NCI-H2196 treated with DMSO at 0.1 percent for 48 hours (cell line): ENCODE data around the gene OR8K3.

Experiments used
- DNase-seq: peaks from one replicate; lab custom pipeline; 2025; ENCODE audit not compliant: unreplicated experiment; lab: John Stamatoyannopoulos, UW

The OR8K3 gene

GRCh38 chr11:56314844-56315243 is at the start of gene OR8K3:
TSS of gene OR8K3 (plus strand) at chr11:56315144. CDS start at chr11:56318307, 3,163 bp downstream.
- DNase-seq = no peak

- DNase-seq = no peak
These were observed 43.9 kb upstream of the OR8K3 start for GRCh38 chr11:56271092-56271491.

- no peak for DNase-seq
These were observed 41.1 kb upstream of the OR8K3 start, which contains the start of gene OR5T1 for GRCh38 chr11:56273854-56274253. TSS of gene OR5T1 (plus strand) at chr11:56274154. CDS start at chr11:56275639, 1,485 bp downstream.

GRCh38 chr11:56292154-56292553 is 22.8 kb upstream of the OR8K3 start, which contains the start of gene OR8H1:
TSS of gene OR8H1 (minus strand) at chr11:56292254. CDS start at chr11:56291062, 1,192 bp downstream.
- DNase-seq = no peak

- DNase-seq = no peak
These were observed 18.0 kb upstream of the OR8K3 start for GRCh38 chr11:56296898-56297297.

- no peak for DNase-seq
These were observed 7.1 kb upstream of the OR8K3 start for GRCh38 chr11:56307836-56308235.

GRCh38 chr11:56331861-56332491 is 17.0 kb downstream of the OR8K3 start:
- DNase-seq = no peak

- no peak for DNase-seq
These were observed 18.2 kb downstream of the OR8K3 start for GRCh38 chr11:56333156-56333555.

- DNase-seq = no peak
These were observed 25.3 kb downstream of the OR8K3 start for GRCh38 chr11:56340289-56340688.

GRCh38 chr11:56345739-56346138 is 30.8 kb downstream of the OR8K3 start, which contains the start of gene OR8K1:
TSS of gene OR8K1 (plus strand) at chr11:56346039. CDS start at chr11:56346039, 0 bp downstream.
- no peak for DNase-seq

- no peak for DNase-seq
These were observed 39.0 kb downstream of the OR8K3 start, which contains the start of gene OR8J1 for GRCh38 chr11:56353991-56354390. TSS of gene OR8J1 (plus strand) at chr11:56354291. CDS start at chr11:56360247, 5,956 bp downstream.
